GM19438 (cell line): ENCODE results near the gene ACVR2A.
A peak's percentile ranks its signal among the peaks of the same experiment; 100 is the strongest.

Source experiments
- ATAC-seq: cut with Tn5 transposase; IDR thresholded peaks from one replicate; pipeline ENCODE4 v1.9.1; 2021; ENCODE audit warnings: low read depth; ENCODE audit not compliant: unreplicated experiment

The ACVR2A gene

GRCh38 chr2:147844697-147845410, at the start of gene ACVR2A:
Gene ACVR2A, plus strand, starts transcription at chr2:147845029. Its CDS starts 124 bp downstream, at chr2:147845153.
- ATAC-seq: peak; percentile 34

GRCh38 chr2:147800316-147800715, 44.5 kb upstream of the ACVR2A start:
- no peak for ATAC-seq

DNA sequence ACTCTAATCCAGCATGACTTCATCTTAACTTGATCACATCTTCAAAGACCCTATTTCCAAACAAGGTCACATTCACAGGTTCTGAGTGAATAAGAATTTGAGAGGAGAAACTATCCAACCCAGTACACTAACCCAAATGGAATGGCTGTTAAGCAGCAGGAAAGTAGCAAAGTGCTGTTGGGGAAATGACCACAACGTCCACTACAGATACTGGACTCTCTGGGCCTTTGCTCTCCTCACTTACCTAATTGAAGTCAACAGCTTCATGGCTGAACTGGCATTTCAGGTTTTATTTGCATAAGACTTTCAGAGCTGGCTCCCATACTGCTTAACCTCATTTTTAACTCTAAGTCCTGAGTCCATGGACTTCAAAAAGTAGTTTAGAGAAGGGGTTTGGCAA, 38.0 kb upstream of the ACVR2A start:
- ATAC-seq: no peak

GRCh38 chr2:147808520-147808919, 36.3 kb upstream of the ACVR2A start:
- no peak for ATAC-seq

DNA sequence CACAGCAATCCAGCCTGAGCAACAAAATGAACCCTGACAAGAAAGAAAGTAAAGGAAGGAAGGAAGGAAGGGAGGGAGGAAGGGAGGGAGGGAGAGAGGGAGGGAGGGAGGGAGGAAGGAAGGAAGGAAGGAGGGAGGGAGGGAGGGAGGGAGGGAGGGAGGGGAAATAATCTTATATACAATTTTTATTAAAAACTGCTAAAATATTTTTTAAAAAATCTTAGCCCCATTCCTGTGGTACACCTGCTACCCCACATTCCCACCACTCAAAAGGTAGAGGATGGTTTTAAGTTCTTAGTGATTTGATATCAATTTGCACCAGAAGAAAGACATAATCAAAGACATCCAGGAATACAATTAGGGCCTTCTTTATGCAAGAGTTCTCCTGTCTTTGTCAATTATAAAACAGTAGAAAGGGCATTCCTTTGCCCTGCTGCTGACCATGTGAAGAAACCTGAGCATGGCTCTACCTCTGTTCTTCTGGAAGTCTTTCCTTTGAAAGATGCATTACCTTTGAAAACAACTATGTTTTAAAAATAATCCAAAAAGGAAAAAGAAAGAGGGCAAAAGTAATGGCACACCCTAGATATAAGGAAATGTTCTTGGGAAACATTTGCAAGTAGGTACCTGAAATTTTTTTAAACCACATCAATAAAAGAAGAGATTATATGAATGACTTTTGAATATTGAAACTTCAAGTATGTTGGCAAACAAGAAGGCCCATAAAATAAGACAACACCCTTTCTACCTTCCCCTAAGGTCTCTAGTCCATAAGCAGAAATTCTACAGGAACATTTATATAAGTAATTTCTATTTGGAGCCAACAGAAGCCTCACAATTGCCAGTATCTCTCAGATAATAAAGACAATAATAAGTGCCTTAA, 33.7 kb upstream of the ACVR2A start:
- ATAC-seq: no peak

DNA sequence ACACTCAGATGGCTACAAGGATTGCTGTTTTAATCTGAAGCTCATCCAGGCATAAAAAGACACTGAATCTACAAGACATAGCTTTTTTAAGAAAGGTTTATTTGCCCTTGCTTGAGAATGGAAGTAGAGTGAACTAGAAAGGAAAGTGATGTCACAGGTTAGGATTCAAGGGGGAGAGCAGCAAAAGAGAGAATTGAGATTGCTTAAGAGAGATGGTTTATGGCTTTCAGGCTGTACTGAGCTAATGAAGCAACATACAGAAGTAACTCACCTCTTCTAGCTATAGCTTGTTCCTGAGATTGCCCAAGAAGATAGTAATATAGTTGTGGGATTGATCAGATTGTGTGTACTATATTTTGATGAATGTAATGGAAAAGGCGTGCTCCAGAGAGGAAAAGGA, 26.1 kb upstream of the ACVR2A start:
- ATAC-seq: no peak

GRCh38 chr2:147824620-147825019, 20.2 kb upstream of the ACVR2A start:
- no peak for ATAC-seq

DNA sequence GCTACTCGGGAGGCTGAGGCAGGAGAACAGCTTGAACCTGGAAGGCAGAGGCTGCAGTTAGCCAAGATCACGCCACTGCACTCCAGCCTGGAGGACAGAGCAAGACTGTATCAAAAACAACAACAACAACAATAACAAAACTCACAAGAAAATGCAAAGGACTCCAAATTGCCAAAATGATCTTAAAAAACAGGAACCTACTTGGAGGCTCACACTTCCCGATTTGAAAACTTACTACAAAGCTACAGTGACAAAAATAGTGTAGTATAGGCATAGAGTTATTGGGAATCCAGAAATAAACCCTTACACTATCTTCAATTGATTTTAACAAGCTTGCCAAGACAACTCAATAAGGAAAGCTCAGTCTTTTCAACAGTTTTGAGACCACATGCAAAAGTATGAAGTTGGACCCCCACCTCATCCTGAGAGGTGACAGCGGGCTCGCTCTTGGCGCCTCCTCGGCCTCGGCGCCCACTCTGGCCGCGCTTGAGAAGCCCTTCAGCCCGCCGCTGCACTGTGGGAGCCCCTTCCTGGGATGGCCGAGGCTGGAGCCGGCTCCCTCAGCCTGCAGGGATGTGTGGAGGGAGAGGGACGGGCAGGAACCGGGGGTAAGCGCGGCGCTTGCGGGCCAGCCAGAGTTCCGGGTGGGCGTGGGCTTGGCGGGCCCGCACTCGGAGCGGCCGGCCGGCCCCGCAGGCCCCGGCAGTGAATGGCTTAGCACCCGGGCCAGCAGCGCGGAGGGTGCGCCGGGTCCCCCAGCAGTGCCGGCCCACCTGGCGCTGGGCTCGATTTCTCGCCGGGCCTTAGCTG, 18.3 kb upstream of the ACVR2A start:
- no peak for ATAC-seq

DNA sequence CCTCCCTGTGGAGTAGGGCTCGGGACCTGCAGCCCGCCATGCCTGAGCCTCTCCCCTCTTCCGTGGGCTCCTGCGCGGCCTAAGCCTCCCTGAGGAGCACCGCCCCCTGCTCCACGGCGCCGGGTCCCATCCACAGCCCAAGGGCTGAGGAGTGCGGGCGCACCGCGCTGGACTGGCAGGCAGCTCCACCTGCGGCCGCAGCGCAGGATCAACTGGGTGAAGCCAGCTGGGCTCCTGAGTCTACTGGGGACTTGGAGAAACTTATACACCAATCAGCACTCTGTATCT, 17.8 kb upstream of the ACVR2A start:
- no peak for ATAC-seq

DNA sequence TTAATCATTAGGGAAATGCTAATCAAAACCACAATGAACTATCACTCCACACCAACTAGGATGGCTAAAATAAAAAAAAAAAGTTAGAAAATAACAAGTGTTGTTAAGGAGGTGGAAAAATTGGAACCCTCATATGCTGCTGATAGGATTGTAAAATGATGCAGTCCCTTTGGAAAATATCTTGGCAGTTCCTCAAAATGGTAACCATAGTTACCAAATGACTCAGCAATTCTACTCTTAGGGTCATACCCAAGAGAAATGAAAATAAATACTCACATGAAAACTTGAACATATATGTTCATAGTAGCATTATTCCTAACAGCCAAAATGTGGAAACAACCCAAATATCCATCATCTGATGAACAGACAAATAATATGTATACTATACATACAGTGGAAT, 15.7 kb upstream of the ACVR2A start:
- no peak for ATAC-seq

- no peak for ATAC-seq
Measured at GRCh38 chr2:147836099-147836498, 8.7 kb upstream of the ACVR2A start.

DNA sequence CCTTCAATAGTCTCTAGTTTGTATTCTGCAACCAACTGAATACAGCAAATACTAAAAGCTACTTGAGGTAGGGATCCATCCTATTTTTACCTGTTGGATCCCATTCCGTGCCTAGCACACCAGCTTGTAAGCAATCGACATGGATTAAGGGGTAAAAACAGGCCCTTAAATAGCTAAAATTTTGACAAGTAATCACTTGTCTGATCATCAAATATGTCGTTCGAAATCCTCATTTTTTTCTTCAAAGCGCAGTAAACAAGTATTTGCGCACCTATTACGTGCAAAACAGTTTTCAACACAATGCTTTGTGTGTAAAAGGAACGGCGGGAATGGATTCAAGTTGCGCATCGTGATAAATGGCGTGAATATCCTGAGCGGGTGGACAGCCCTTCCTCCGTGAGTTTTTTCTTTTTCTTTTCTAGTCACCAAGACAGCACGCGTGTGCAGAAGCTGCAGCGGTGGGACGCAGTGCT, 1.4 kb upstream of the ACVR2A start:
- ATAC-seq: no peak

GRCh38 chr2:147843864-147844696, 749 bp upstream of the ACVR2A start:
- ATAC-seq: peak; percentile 85

GRCh38 chr2:147845411-147845971, 662 bp downstream of the ACVR2A start:
- ATAC-seq: peak; percentile 49

DNA sequence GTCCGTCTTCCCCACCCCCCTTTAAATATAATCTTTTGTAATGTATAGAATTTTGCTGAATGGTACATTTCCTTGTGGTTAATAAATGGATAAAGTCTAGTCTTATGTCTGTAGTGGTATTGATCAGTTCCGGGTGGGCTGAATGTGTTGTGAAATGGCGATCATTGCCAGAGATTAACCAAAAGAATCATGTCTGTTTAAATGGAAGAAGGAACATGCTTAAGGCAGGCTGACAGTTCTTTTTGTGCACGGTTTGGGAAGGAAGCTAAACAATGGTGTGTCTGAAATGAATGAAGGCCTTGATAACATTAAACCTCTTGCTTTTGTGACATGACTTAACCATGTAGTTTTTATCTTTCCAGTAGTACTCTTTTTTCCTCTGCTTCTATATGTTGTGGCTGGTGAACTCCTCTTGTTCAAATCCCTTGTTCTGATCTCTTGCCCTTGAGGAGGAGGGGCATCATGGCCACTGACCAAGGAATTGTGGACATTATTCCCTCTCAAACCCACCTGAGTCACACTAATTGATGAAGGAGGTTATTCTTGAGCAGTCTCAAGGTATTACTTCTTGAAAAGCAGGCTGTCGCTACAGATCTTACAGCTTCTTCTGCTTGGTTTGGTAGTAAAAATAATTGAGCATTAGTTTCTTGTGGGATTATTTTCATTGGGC, 1.7 kb downstream of the ACVR2A start:
- no peak for ATAC-seq

- ATAC-seq: no peak
Measured at GRCh38 chr2:147847746-147848391, 3.0 kb downstream of the ACVR2A start.

- ATAC-seq: no peak
Measured at GRCh38 chr2:147850838-147851237, 6.0 kb downstream of the ACVR2A start.

GRCh38 chr2:147851244-147851930, 6.6 kb downstream of the ACVR2A start:
- no peak for ATAC-seq
